Liver (tissue), 9 donors: Measurements from ENCODE around the gene TMEM98. TPM values are rescaled to one million over a fixed set of nuclear protein-coding genes. Genes with fewer than 3 reads are reported as not detected.

Source experiments
- DNase-seq: peaks from one replicate; pipeline ENCODE4 v3.0.0-alpha.2; 2017; ENCODE audit warnings: low spot score
- H3K27ac ChIP-seq, 2 donors: one replicate each; pipeline ENCODE4 v1.7.0; 2013; ENCODE audit warnings: inconsistent platforms in 2 of 2, low read length in 2 of 2, control low read depth in 1 of 2, low read depth in 1 of 2, mild to moderate bottlenecking in 1 of 2
- H3K27me3 ChIP-seq, 4 donors: one replicate each; pipeline versions ENCODE4 v1.6.1 to v1.7.0; 2013; ENCODE audit warnings: low read length in 3 of 4, inconsistent platforms in 1 of 4, mild to moderate bottlenecking in 1 of 4, moderate library complexity in 1 of 4; ENCODE audit not compliant: control insufficient read depth in 4 of 4, insufficient read depth in 4 of 4
- H3K36me3 ChIP-seq, 4 donors: one replicate each; pipeline versions ENCODE4 v1.6.1 to v1.7.0; 2013; ENCODE audit warnings: low read length in 3 of 4, mild to moderate bottlenecking in 3 of 4, low read depth in 1 of 4, moderate library complexity in 1 of 4; ENCODE audit not compliant: control insufficient read depth in 4 of 4, insufficient read depth in 3 of 4
- H3K4me1 ChIP-seq, 4 donors: one replicate each; pipeline versions ENCODE4 v1.6.1 to v1.7.0; 2013; ENCODE audit warnings: low read length in 3 of 4, mild to moderate bottlenecking in 3 of 4, moderate library complexity in 1 of 4; ENCODE audit not compliant: control insufficient read depth in 4 of 4, insufficient read depth in 4 of 4
- H3K4me3 ChIP-seq, 3 donors: one replicate each; pipeline versions ENCODE4 v1.6.1 to v1.7.0; 2013; ENCODE audit warnings: low read length in 3 of 3, control low read depth in 1 of 3, low read depth in 1 of 3, mild to moderate bottlenecking in 1 of 3
- H3K9ac ChIP-seq, 2 donors: one replicate each; pipeline ENCODE4 v1.7.0; 2013; ENCODE audit warnings: low read length in 2 of 2, mild to moderate bottlenecking in 2 of 2, moderate library complexity in 2 of 2, control low read depth in 1 of 2, low read depth in 1 of 2
- H3K9me3 ChIP-seq, 4 donors: one replicate each; pipeline versions ENCODE4 v1.6.1 to v1.7.0; 2013; ENCODE audit warnings: low read length in 3 of 4; ENCODE audit not compliant: control insufficient read depth in 4 of 4
- EGR1 ChIP-seq, 2 donors: IDR thresholded peaks; 2 replicates each; pipeline ENCODE4 v1.6.1; 2016 to 2018; ENCODE audit warnings: antibody characterized with exemption in 2 of 2, low read depth in 2 of 2
- HNF4G ChIP-seq: IDR thresholded peaks from 2 replicates; pipeline ENCODE4 v1.6.1; 2016; ENCODE audit warnings: antibody characterized with exemption
- JUND ChIP-seq, 2 donors: IDR thresholded peaks; 2 replicates each; pipeline ENCODE4 v1.6.1; 2016; ENCODE audit warnings: antibody characterized with exemption in 2 of 2
- NR2F2 ChIP-seq: IDR thresholded peaks from 2 replicates; pipeline ENCODE4 v1.6.1; 2016; ENCODE audit warnings: antibody characterized with exemption
- RAD21 ChIP-seq, 2 donors: IDR thresholded peaks; 2 replicates each; pipeline ENCODE4 v1.6.1; 2016; ENCODE audit warnings: antibody characterized with exemption in 2 of 2, mild to moderate bottlenecking in 2 of 2
- RXRA ChIP-seq, 2 donors: IDR thresholded peaks; 2 replicates each; pipeline ENCODE4 v1.6.1; 2017 to 2018; ENCODE audit warnings: antibody characterized with exemption in 2 of 2, mild to moderate bottlenecking in 1 of 2
- SP1 ChIP-seq: IDR thresholded peaks from 2 replicates; pipeline ENCODE4 v1.6.1; 2018; ENCODE audit warnings: antibody characterized with exemption, mild to moderate bottlenecking
- WGBS: extraction: QIAGEN DNeasy Blood & Tissue Kit; methylation state at CpG from one replicate; pipeline ENCODE4 v1.1.7; 2013; 5-methylcytosine and 5-hydroxymethylcytosine counted together
- polyA plus RNA-seq, 2 donors: library from polyadenylated mRNA; stranded (reverse) in 1 of 2; unstranded in 1 of 2; fragments of 200-250 nt in 1 of 2; fragments of >200 nt in 1 of 2; fragmentation: Nextera tagmentation in 1 of 2; extraction: Ambion mirVana in 1 of 2; gene quantifications; one replicate each; pipeline versions ENCODE4 v1.2.1 to v1.2.3, GENCODE V29; 2013 to 2015
- total RNA-seq, 2 donors: library from RNA; depleted of rRNA; stranded (reverse); fragments of >200 nt; gene quantifications; one replicate each; pipeline ENCODE4 v1.2.3, GENCODE V29; 2014
- TF ChIP-seq, protein P1 (sequence below): fragments of 150-350 bp; IDR thresholded peaks from 2 replicates; pipeline ENCODE4 v1.5.1; 2017; ENCODE audit warnings: improper control_type of control experiment, low read depth, low read length; ENCODE audit not compliant: missing input control
- TF ChIP-seq, protein P2 (sequence below): IDR thresholded peaks from 2 replicates; pipeline ENCODE4 v1.6.1; 2016; ENCODE audit warnings: antibody characterized with exemption, mild to moderate bottlenecking
- TF ChIP-seq, protein P3 (sequence below): IDR thresholded peaks from 2 replicates; pipeline ENCODE4 v1.6.1; 2016; ENCODE audit warnings: antibody characterized with exemption
- donor health status: healthy.
- donor health status: healthy.
- donor health status: healthy.
- donor health status: healthy.
- donor health status: healthy.

TMEM98 gene
- total and polyA plus RNA-seq, 4 donors, result 7.0 to 17.5 (median 10.7) TPM

DNA sequence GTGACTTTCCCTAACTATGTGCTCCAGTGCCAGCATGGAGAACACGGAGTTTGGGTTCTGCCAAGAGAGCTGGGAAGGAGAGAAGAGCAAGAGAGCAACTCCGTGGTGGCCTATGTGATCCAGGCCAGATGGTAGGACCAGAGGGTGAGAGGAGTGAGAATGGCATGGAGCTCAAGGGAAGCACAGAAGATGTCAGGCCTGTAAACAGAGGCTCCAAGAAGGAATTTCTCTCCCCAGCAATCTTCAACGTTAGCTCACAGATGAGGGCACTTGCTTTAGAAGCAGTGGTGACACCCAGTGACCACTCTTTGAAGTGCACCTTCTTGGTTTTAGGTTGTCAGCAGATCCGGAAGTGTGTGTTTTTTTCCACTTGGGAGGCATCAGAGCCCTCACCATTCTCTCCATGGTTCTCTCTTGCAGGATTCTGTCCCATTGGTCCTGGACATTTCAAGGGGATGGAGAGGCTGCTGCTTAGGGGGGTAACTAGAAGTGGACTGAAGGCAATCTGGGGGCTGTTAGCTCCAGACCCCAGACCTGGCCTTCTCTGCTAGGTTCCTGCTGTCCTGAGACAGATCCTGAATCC lies 18.1 kb upstream of the TMEM98 start:
- no peak overlapping the region for H3K4me3 ChIP-seq
- DNase-seq, result peak; percentile 80
- H3K9me3 ChIP-seq, result no peaks in the 10 kb centered on the region
- no peaks in the 10 kb centered on the region for H3K36me3 ChIP-seq
- H3K27me3 ChIP-seq, result no peaks in the 10 kb centered on the region
- WGBS, result 28% methylated on average over 4 of the region's 4 CpGs
- TF ChIP-seq, protein P1, sequence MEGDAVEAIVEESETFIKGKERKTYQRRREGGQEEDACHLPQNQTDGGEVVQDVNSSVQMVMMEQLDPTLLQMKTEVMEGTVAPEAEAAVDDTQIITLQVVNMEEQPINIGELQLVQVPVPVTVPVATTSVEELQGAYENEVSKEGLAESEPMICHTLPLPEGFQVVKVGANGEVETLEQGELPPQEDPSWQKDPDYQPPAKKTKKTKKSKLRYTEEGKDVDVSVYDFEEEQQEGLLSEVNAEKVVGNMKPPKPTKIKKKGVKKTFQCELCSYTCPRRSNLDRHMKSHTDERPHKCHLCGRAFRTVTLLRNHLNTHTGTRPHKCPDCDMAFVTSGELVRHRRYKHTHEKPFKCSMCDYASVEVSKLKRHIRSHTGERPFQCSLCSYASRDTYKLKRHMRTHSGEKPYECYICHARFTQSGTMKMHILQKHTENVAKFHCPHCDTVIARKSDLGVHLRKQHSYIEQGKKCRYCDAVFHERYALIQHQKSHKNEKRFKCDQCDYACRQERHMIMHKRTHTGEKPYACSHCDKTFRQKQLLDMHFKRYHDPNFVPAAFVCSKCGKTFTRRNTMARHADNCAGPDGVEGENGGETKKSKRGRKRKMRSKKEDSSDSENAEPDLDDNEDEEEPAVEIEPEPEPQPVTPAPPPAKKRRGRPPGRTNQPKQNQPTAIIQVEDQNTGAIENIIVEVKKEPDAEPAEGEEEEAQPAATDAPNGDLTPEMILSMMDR, result peak; percentile 79
- TF ChIP-seq NR2F2, result no peak
- no peak for TF ChIP-seq EGR1 (IDR thresholded peaks at IDR 0.05; ENCODE audit: low read depth in 2 of 2)
- peak; percentile 85 to 88 for TF ChIP-seq RAD21 (IDR thresholded peaks at IDR 0.05)
- TF ChIP-seq, protein P2, sequence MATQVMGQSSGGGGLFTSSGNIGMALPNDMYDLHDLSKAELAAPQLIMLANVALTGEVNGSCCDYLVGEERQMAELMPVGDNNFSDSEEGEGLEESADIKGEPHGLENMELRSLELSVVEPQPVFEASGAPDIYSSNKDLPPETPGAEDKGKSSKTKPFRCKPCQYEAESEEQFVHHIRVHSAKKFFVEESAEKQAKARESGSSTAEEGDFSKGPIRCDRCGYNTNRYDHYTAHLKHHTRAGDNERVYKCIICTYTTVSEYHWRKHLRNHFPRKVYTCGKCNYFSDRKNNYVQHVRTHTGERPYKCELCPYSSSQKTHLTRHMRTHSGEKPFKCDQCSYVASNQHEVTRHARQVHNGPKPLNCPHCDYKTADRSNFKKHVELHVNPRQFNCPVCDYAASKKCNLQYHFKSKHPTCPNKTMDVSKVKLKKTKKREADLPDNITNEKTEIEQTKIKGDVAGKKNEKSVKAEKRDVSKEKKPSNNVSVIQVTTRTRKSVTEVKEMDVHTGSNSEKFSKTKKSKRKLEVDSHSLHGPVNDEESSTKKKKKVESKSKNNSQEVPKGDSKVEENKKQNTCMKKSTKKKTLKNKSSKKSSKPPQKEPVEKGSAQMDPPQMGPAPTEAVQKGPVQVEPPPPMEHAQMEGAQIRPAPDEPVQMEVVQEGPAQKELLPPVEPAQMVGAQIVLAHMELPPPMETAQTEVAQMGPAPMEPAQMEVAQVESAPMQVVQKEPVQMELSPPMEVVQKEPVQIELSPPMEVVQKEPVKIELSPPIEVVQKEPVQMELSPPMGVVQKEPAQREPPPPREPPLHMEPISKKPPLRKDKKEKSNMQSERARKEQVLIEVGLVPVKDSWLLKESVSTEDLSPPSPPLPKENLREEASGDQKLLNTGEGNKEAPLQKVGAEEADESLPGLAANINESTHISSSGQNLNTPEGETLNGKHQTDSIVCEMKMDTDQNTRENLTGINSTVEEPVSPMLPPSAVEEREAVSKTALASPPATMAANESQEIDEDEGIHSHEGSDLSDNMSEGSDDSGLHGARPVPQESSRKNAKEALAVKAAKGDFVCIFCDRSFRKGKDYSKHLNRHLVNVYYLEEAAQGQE, result no peak
- TF ChIP-seq, protein P3, sequence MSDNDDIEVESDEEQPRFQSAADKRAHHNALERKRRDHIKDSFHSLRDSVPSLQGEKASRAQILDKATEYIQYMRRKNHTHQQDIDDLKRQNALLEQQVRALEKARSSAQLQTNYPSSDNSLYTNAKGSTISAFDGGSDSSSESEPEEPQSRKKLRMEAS, result no peak
- H3K27ac ChIP-seq, result no peak overlapping the region
- H3K4me1 ChIP-seq, result peaks cover 0 to 9% (median 4%) of the 10 kb centered on the region in 4 donors
- no peak overlapping the region for H3K9ac ChIP-seq

DNA sequence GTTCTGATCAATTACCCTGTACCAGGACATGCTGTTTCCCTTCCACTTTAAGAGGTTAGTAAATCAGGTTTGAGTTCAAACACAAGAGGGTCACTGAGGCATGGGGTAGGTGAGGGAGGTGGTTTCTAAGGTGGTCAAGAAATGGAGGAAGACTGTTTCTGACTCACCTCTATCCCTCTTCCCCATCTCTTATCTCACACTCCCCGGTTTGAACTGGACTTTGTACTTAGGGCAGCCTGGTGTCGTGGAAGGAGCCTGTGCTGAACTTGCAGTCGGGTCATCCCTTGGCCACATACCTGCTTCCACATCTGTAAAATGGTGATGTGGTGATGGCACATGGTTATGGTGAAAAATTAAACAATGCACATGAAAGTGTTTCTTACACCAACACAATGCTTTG lies 17.2 kb upstream of the TMEM98 start:
- Histone ChIP-seq H3K4me1 (peaks cover 0 to 9% (median 4%) of the 10 kb centered on the region in 4 donors), H3K4me3 (no peak overlapping the region), H3K27ac (no peak overlapping the region), H3K9ac (no peak overlapping the region), H3K27me3 (no peaks in the 10 kb centered on the region), H3K36me3 (no peaks in the 10 kb centered on the region), H3K9me3 (no peaks in the 10 kb centered on the region)
- WGBS, result 48% methylated on average over 3 of the region's 3 CpGs
- no peak for DNase-seq
- TF ChIP-seq RXRA (IDR thresholded peaks at IDR 0.05), result no peak
- TF ChIP-seq JUND (IDR thresholded peaks at IDR 0.05), result no peak
- TF ChIP-seq, protein P1, result no peak
- TF ChIP-seq SP1, result no peak
- TF ChIP-seq, protein P3, result no peak
- no peak for TF ChIP-seq HNF4G
